Lower leg skin (tissue), 4 donors: Measurements from ENCODE around the gene NTRK2. TPM values are rescaled to one million over a fixed set of nuclear protein-coding genes. Genes with fewer than 3 reads are reported as not detected.

Experiments
- DNase-seq, 2 donors: peaks; one replicate each; pipeline ENCODE4 v3.0.0-alpha.2; 2019; ENCODE audit warnings: low spot score in 2 of 2
- H3K4me3 ChIP-seq: fragments of 200-600 bp; sonication (generic); 2 replicates; pipeline ENCODE4 v1.5.1; 2017; ENCODE audit warnings: mild to moderate bottlenecking, low read depth; ENCODE audit not compliant: poor library complexity, severe bottlenecking
- CTCF ChIP-seq, 3 donors: fragments of 450-650 bp; IDR thresholded peaks; one replicate each; pipeline ENCODE4 v1.5.1; 2016; ENCODE audit warnings: antibody characterized with exemption in 3 of 3, mild to moderate bottlenecking in 3 of 3, moderate library complexity in 2 of 3
- POLR2A ChIP-seq, 2 donors: fragments of 450-650 bp; IDR thresholded peaks; one replicate each; pipeline ENCODE4 v1.6.1; 2016 to 2017; ENCODE audit warnings: antibody characterized with exemption in 2 of 2, mild to moderate bottlenecking in 1 of 2, moderate library complexity in 1 of 2
- WGBS, 2 donors: methylation state at CpG; one replicate each; pipeline ENCODE4 v1.1.5; 2018; 5-methylcytosine and 5-hydroxymethylcytosine counted together
- intact Hi-C: fragments of 100-400 bp; cut with DNase I; formaldehyde crosslinking; loops from one replicate; pipeline ENCODE4 v1.15.0; 2023; ENCODE audit warnings: low total_unique reads
- total RNA-seq, 4 donors: library from RNA; depleted of rRNA; stranded (reverse); fragments of >200 nt; gene quantifications; one replicate each; pipeline ENCODE4 v1.1.0, GENCODE V29; 2016

Gene NTRK2
- total RNA-seq, 4 donors from 2014 or later = 6.2 to 16.3 (median 10.3) TPM

- TF ChIP-seq CTCF (IDR thresholded peaks at IDR 0.05) (no peak), POLR2A (IDR thresholded peaks at IDR 0.05) (no peak)
- DNase-seq = no peak
- 39 to 46% methylated on average over 2 of the region's 2 CpGs for WGBS, 2 donors
- H3K4me3 ChIP-seq = no peak overlapping the region
- intact Hi-C loops = no loop called here
These were observed 89.8 kb downstream of the NTRK2 start for GRCh38 chr9:84759300-84759750.

GRCh38 chr9:84759804-84760203 is 90.3 kb downstream of the NTRK2 start:
- H3K4me3 ChIP-seq = no peak overlapping the region
- DNase-seq = no peak
- no peak for TF ChIP-seq CTCF (IDR thresholded peaks at IDR 0.05)
- no peak for TF ChIP-seq POLR2A (IDR thresholded peaks at IDR 0.05)
- 58 to 60% methylated on average over 2 of the region's 2 CpGs for WGBS, 2 donors
- intact Hi-C loops = no loop called here

- intact Hi-C loops = no loop called here
- TF ChIP-seq POLR2A (IDR thresholded peaks at IDR 0.05) = no peak
- TF ChIP-seq CTCF (IDR thresholded peaks at IDR 0.05) = no peak
- no peak for DNase-seq
- WGBS, 2 donors = 84 to 89% methylated on average over 2 of the region's 2 CpGs
- H3K4me3 ChIP-seq = no peak overlapping the region
These were observed 91.7 kb downstream of the NTRK2 start for GRCh38 chr9:84761137-84761808.

- intact Hi-C loops = no loop called here
- WGBS, 2 donors = 81 to 90% methylated on average over 3 of the region's 3 CpGs
- no peak for DNase-seq
- no peak for TF ChIP-seq POLR2A (IDR thresholded peaks at IDR 0.05)
- no peak for TF ChIP-seq CTCF (IDR thresholded peaks at IDR 0.05)
- no peak overlapping the region for H3K4me3 ChIP-seq
These were observed 103.0 kb downstream of the NTRK2 start for GRCh38 chr9:84772511-84772910.

- no peak for DNase-seq
- no peak overlapping the region for H3K4me3 ChIP-seq
- intact Hi-C loops = no loop called here
These were observed 103.5 kb downstream of the NTRK2 start for GRCh38 chr9:84773022-84773421.

More at GRCh38 chr9:84773022-84773421, 103.5 kb downstream of the NTRK2 start:
- TF ChIP-seq CTCF (IDR thresholded peaks at IDR 0.05) (no peak), POLR2A (IDR thresholded peaks at IDR 0.05) (no peak)
